ENCODE measurements around the gene SERPINA6. TPM values are rescaled to one million over a fixed set of nuclear protein-coding genes. Genes with fewer than 3 reads are reported as not detected.
"Not testable (repeated sequence)": the region's sequence is repeated elsewhere in the genome, so short reads cannot be mapped to it uniquely, and the experiment has no call there.

The SERPINA6 gene
- total RNA-seq, 1 donor from 2014 or later = not detected

DNA sequence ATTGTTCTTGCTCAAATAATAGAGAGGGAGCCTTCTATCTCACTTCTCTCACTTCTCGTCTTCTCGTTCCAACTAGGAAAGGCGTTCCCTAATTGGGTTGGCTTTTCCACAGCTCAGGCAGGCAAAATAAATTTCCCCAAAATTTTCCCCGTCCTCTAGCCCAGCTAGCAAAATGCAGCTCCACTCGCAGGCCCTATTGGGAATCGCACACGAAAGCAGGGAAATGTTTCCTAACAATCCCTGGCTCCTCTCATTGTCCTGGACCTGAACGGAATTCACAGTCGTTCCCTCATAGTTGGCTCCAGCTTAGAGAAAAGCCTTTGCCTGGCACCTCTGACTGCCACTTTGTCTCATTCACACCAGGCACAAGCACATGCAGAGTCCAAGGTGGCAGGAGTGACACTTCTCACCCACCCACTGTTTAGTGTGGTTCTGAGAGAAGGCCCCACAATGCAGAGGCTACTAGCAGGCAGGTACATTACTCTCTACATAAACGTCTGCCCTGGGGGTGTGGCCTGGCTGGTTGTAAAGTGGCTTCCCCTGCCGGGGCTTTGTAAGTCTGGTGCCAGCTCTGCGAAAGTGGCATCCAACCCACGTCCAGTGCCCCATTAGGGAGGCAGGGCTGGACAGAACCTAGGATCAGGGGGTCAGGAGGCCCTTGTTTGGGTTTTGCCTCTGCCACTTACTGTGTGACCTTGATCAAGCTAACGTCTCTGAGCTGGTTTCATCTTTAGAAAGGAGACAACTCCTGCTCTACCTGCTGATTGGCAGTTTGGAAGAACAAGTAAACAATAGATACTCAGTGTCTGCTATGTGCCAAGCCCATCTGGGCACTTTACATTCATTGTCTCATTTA is 34.3 kb downstream of the SERPINA6 start:
- Mint-ChIP-seq H3K9me3 (no peaks in the 10 kb centered on the region), H3K4me1 (no peaks in the 10 kb centered on the region), H3K27ac (ENCODE audit: unreplicated experiment) (no peak overlapping the region), H3K4me3 (no peak overlapping the region), H3K27me3 (ENCODE audit: low read depth) (no peaks in the 10 kb centered on the region), H3K36me3 (ENCODE audit: low read depth) (no peaks in the 10 kb centered on the region)
- no peak for TF ChIP-seq CTCF (conservative IDR thresholded peaks at IDR 0.05)
- no peak for DNase-seq (ENCODE audit: low read depth, low spot score)

DNA sequence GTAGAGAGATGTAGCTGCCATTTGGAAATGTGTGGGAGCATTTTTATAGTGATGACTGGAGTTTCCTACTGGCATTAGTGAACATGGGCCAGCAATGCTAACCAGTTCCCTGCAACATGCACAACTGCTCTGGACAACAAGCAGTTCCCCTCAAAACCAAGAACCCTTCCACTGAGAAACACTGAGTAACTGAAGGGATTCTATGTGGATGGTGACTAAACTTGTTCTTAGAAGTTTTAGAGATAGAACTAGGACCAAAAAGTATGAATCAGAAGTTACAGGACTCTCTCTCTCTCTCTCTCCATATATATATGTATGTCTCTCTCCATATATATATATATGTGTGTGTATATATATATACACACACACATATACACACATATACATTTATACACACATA is 38.0 kb downstream of the SERPINA6 start:
- Mint-ChIP-seq H3K27me3 (ENCODE audit: low read depth) (no peaks in the 10 kb centered on the region), H3K9me3 (no peaks in the 10 kb centered on the region), H3K4me3 (no peak overlapping the region), H3K4me1 (no peaks in the 10 kb centered on the region), H3K36me3 (ENCODE audit: low read depth) (no peaks in the 10 kb centered on the region), H3K27ac (ENCODE audit: unreplicated experiment) (no peak overlapping the region)
- no peak for TF ChIP-seq CTCF (conservative IDR thresholded peaks at IDR 0.05)
- DNase-seq (ENCODE audit: low read depth, low spot score) = no peak

DNA sequence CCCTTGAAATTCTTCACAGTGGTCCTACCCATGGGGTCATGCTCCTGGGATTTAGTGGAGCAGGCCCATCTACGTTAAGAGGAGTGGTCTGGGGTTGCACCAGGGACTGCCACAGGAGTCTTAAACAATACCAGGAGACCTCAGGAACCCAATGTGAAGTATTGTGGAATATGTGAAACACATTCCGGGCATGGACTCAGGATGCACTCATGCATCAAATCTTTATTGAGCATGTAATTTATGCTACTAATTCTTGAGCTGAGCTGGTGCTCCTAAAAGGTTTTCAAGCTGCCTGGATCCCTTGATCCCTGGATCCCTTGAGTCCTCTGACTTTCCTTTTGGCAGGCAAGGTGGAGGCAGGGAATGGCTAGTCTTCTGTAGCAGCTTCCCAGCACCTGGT is 38.9 kb downstream of the SERPINA6 start:
- no peaks in the 10 kb centered on the region for H3K36me3 Mint-ChIP-seq (ENCODE audit: low read depth)
- no peaks in the 10 kb centered on the region for H3K27me3 Mint-ChIP-seq (ENCODE audit: low read depth)
- TF ChIP-seq CTCF (conservative IDR thresholded peaks at IDR 0.05) = no peak
- H3K9me3 Mint-ChIP-seq = no peaks in the 10 kb centered on the region
- H3K4me1 Mint-ChIP-seq = no peaks in the 10 kb centered on the region
- H3K4me3 Mint-ChIP-seq = no peak overlapping the region
- H3K27ac Mint-ChIP-seq (ENCODE audit: unreplicated experiment) = no peak overlapping the region
- DNase-seq (ENCODE audit: low read depth, low spot score) = no peak

- no peak for TF ChIP-seq CTCF (conservative IDR thresholded peaks at IDR 0.05)
- no peaks in the 10 kb centered on the region for H3K36me3 Mint-ChIP-seq (ENCODE audit: low read depth)
- H3K27me3 Mint-ChIP-seq (ENCODE audit: low read depth) = no peaks in the 10 kb centered on the region
- no peaks in the 10 kb centered on the region for H3K9me3 Mint-ChIP-seq
- no peak for DNase-seq (ENCODE audit: low read depth, low spot score)
- peak overlapping the region; percentile 30 for H3K27ac Mint-ChIP-seq (ENCODE audit: unreplicated experiment)
- H3K4me3 Mint-ChIP-seq = no peak overlapping the region
- no peaks in the 10 kb centered on the region for H3K4me1 Mint-ChIP-seq
Measured at GRCh38 chr14:94282991-94283723, 40.0 kb downstream of the SERPINA6 start.

GRCh38 chr14:94278731-94279130 is 44.4 kb downstream of the SERPINA6 start:
- H3K27ac Mint-ChIP-seq (ENCODE audit: unreplicated experiment) = no peak overlapping the region

DNA sequence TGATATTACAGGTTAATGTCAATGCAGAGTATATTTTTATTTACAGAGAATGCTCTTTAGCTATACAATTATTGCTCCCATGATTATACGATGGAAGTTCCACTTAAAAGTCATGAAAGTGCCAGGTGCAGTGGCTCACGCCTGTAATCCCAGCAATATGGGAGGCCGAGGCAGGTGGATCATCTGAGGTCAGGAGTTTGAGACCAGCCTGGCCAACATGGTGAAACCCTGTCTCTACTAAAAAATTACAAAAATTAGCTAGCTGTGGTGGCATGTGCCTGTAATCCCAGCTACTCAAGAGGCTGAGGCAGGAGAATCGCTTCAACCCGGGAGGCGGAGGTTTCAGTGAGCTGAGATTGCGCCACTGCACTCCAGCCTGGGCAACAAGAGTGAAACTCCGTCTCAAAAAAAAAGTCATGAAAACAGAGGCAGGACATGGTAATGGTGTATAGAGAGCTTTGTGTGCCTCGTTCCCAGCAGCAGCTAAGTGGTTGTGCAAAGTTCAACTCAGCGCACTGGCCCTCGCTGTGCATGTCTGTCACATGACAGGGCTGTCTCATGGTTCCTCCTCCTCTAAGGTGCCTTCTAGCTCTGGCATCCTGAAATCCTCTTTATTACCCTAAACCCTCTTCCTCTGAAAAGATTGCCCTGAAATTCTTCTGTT is 46.1 kb downstream of the SERPINA6 start:
- H3K4me1 Mint-ChIP-seq; H3K27ac Mint-ChIP-seq (ENCODE audit: unreplicated experiment); H3K9me3 Mint-ChIP-seq; H3K36me3 Mint-ChIP-seq (ENCODE audit: low read depth); H3K27me3 Mint-ChIP-seq (ENCODE audit: low read depth); DNase-seq (ENCODE audit: low read depth, low spot score); H3K4me3 Mint-ChIP-seq: not testable (repeated sequence)

More at GRCh38 chr14:94278731-94279130, 44.4 kb downstream of the SERPINA6 start:
- H3K27me3 Mint-ChIP-seq (ENCODE audit: low read depth) = no peaks in the 10 kb centered on the region
- no peaks in the 10 kb centered on the region for H3K4me1 Mint-ChIP-seq
- no peaks in the 10 kb centered on the region for H3K36me3 Mint-ChIP-seq (ENCODE audit: low read depth)
- H3K9me3 Mint-ChIP-seq = no peaks in the 10 kb centered on the region
- TF ChIP-seq CTCF (conservative IDR thresholded peaks at IDR 0.05) = no peak
- H3K4me3 Mint-ChIP-seq = no peak overlapping the region
- no peak for DNase-seq (ENCODE audit: low read depth, low spot score)

Measured in neural crest cell (in vitro differentiated cells).